Testis (tissue), 2 donors: ENCODE measurements around the gene CA5A.

ENCODE experiments used
- CTCF ChIP-seq, 3 experiments: fragments of 450-650 bp in 2 of 3; fragments of 200-600 bp in 1 of 3; sonication (generic) in 1 of 3; IDR thresholded peaks; one replicate each; pipeline ENCODE4 v1.5.1; 2016 to 2019; ENCODE audit warnings: antibody characterized with exemption in 3 of 3, mild to moderate bottlenecking in 2 of 3, moderate library complexity in 1 of 3
- POLR2A ChIP-seq: fragments of 450-650 bp; IDR thresholded peaks from one replicate; pipeline ENCODE4 v1.6.1; 2017; ENCODE audit warnings: antibody characterized with exemption, mild to moderate bottlenecking, moderate library complexity

GRCh38 chr16:87959391-87959990, 23.2 kb upstream of the CA5A start:
- no peak for TF ChIP-seq CTCF (IDR thresholded peaks at IDR 0.05)
- no peak for TF ChIP-seq POLR2A
